ENCODE data around the gene CDPF1.

- TF ChIP-seq EZH2 (IDR thresholded peaks at IDR 0.05): no peak
- TF ChIP-seq POLR2AphosphoS5 (IDR thresholded peaks at IDR 0.05; ENCODE audit: borderline replicate concordance, low read depth, low read length): no peak
These were observed 51.8 kb downstream of the CDPF1 start for GRCh38 chr22:46198274-46198673.
